Osteocyte (in vitro differentiated cells): ENCODE data around the gene UPP1. TPM values are rescaled to one million over a fixed set of nuclear protein-coding genes. Genes with fewer than 3 reads are reported as not detected.

Experiments
- DNase-seq: peaks from one replicate; pipeline ENCODE4 v3.0.0; 2021; ENCODE audit warnings: mixed read lengths; ENCODE audit not compliant: unreplicated experiment; ENCODE audit errors: extremely low spot score
- H3K27ac Mint-ChIP-seq: one replicate; pipeline ENCODE4 v1.8.0; 2021; ENCODE audit warnings: mild to moderate bottlenecking, mixed read lengths; ENCODE audit not compliant: unreplicated experiment
- H3K27me3 Mint-ChIP-seq: one replicate; pipeline ENCODE4 v1.8.0; 2021; ENCODE audit warnings: mixed read lengths; ENCODE audit not compliant: unreplicated experiment
- H3K36me3 Mint-ChIP-seq: one replicate; pipeline ENCODE4 v1.8.0; 2021; ENCODE audit warnings: mixed read lengths; ENCODE audit not compliant: unreplicated experiment
- H3K4me1 Mint-ChIP-seq: one replicate; pipeline ENCODE4 v1.8.0; 2021; ENCODE audit warnings: mixed read lengths; ENCODE audit not compliant: unreplicated experiment
- H3K4me3 Mint-ChIP-seq: one replicate; pipeline ENCODE4 v1.8.0; 2021; ENCODE audit warnings: mild to moderate bottlenecking, moderate library complexity, mixed read lengths; ENCODE audit not compliant: unreplicated experiment
- H3K9me3 Mint-ChIP-seq: one replicate; pipeline ENCODE4 v1.8.0; 2021; ENCODE audit warnings: mixed read lengths; ENCODE audit not compliant: unreplicated experiment
- CTCF ChIP-seq: fragments of 200-600 bp; sonication (generic); IDR thresholded peaks from 2 replicates; pipeline ENCODE4 v1.5.0; 2021; ENCODE audit warnings: antibody characterized with exemption, mild to moderate bottlenecking, moderate library complexity
- total RNA-seq: library from RNA; stranded (reverse); gene quantifications from 2 replicates; pipeline ENCODE4 v1.2.1, GENCODE V29; 2021

Gene UPP1
- total RNA-seq, 1 donor from 2014 or later = 27.3 TPM

- no peak overlapping the region for H3K4me3 Mint-ChIP-seq
- H3K36me3 Mint-ChIP-seq = no peaks in the 10 kb centered on the region
- H3K9me3 Mint-ChIP-seq = no peaks in the 10 kb centered on the region
- no peak overlapping the region for H3K27ac Mint-ChIP-seq
- no peak for TF ChIP-seq CTCF
- DNase-seq = no peak
- H3K27me3 Mint-ChIP-seq = peaks cover 2% of the 10 kb centered on the region
- H3K4me1 Mint-ChIP-seq = peaks cover 17% of the 10 kb centered on the region
Measured at GRCh38 chr7:48045195-48045765, 43.8 kb upstream of the UPP1 start.

GRCh38 chr7:48046458-48046857 is 42.6 kb upstream of the UPP1 start:
- Mint-ChIP-seq H3K4me1 (peaks cover 8% of the 10 kb centered on the region), H3K36me3 (no peaks in the 10 kb centered on the region), H3K27ac (no peak overlapping the region), H3K27me3 (peaks cover 2% of the 10 kb centered on the region), H3K9me3 (no peaks in the 10 kb centered on the region), H3K4me3 (no peak overlapping the region)
- no peak for TF ChIP-seq CTCF
- DNase-seq = no peak

- no peak for TF ChIP-seq CTCF
- Mint-ChIP-seq H3K9me3 (no peaks in the 10 kb centered on the region), H3K27me3 (peaks cover 2% of the 10 kb centered on the region), H3K36me3 (no peaks in the 10 kb centered on the region), H3K27ac (no peak overlapping the region), H3K4me1 (no peaks in the 10 kb centered on the region), H3K4me3 (no peak overlapping the region)
- DNase-seq = no peak
Measured at GRCh38 chr7:48048113-48048512, 41.0 kb upstream of the UPP1 start.

GRCh38 chr7:48049850-48050249 is 39.2 kb upstream of the UPP1 start:
- no peaks in the 10 kb centered on the region for H3K36me3 Mint-ChIP-seq
- H3K9me3 Mint-ChIP-seq = no peaks in the 10 kb centered on the region
- TF ChIP-seq CTCF = no peak

GRCh38 chr7:48052748-48053147 is 36.3 kb upstream of the UPP1 start:
- no peak for DNase-seq
- Mint-ChIP-seq H3K4me1 (no peaks in the 10 kb centered on the region), H3K9me3 (peaks cover 10% of the 10 kb centered on the region), H3K4me3 (no peak overlapping the region), H3K36me3 (peaks cover 6% of the 10 kb centered on the region), H3K27me3 (no peaks in the 10 kb centered on the region), H3K27ac (no peak overlapping the region)
- no peak for TF ChIP-seq CTCF

More at GRCh38 chr7:48049850-48050249, 39.2 kb upstream of the UPP1 start:
- Mint-ChIP-seq H3K4me1 (no peaks in the 10 kb centered on the region), H3K27me3 (peaks cover 2% of the 10 kb centered on the region), H3K27ac (no peak overlapping the region), H3K4me3 (no peak overlapping the region)
- no peak for DNase-seq
